ENCODE measurements around the gene LAMTOR2. TPM values are rescaled to one million over a fixed set of nuclear protein-coding genes. Genes with fewer than 3 reads are reported as not detected.

The LAMTOR2 gene
- total RNA-seq: 76.1 and 78.7 TPM in 2 replicates

DNA sequence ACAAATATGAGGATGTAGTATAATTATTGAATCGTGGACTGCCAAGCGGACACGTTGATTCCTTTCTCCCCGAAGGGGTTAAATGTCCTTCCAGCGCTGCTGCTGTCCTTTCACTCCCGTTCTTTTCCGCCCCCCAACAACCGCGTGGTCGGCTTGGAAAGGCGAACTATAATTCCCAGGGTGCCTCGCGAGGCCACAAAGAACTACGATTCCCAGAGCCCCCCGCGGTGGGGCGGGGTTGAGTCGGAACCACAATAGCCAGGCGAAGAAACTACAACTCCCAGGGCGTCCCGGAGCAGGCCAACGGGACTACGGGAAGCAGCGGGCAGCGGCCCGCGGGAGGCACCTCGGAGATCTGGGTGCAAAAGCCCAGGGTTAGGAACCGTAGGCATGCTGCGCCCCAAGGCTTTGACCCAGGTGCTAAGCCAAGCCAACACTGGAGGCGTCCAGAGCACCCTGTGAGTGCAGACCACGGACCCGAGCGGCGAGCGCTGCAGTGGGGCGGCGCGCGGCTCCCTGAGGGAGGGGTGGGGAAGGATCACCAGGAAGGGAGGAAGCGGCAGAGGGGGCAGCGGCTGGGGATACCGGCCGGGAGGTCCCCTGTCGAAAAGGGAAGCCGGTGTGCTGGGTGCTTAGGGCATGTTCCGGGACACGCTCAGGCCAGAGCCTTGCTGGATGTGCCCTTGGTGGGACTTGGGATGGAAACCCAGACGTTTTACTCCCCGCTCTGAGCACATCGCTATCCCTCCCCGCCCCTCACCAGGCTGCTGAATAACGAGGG lies at the start of gene LAMTOR2:
Gene LAMTOR2 (plus strand): TSS at position 283 of the 781 bp plus-strand sequence. CDS start 108 bp downstream, at position 391.

DNA sequence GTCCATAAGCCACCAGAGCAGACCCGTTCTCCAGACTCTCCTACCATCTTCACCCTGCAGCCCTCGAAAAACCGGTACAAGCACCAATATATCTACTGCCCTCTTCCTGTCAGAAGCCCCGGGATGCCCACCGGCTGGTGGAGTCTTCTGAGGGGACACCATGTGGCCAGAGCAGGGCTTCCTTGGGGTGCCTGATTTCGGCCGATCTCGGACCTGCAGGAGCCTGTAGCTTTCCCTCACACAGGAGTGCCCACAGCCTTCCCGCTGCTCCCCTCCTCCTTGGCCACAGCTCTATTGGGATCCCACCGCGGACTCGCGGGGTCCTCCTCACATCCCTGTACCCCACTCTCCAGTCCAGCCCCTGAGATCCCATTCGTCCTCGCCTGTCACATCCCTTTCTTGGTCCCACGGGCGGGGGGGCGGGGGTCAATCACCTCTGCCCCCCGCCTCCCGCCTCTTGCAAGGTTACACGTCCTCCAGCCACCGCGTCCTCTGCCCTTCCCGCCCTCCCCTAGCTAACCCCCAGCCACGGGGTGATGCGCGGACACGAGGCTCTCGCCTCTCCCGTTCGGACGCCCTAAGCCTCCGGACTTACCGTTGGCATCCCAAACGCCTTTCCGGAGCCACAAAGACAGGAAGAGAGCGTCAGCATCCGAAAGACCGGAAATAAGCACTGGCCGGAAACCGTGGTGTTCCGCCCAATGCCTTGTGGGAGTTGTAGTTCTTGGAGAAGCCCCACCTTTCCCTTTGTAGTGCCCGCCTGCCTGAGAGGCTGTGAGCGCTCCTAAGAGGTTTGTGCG lies 34.1 kb upstream of the LAMTOR2 start, which contains the start of gene SSR2:
Gene SSR2 (minus strand): TSS at position 659 of the 800 bp plus-strand sequence. CDS start 784 bp downstream, outside the sequence.

DNA sequence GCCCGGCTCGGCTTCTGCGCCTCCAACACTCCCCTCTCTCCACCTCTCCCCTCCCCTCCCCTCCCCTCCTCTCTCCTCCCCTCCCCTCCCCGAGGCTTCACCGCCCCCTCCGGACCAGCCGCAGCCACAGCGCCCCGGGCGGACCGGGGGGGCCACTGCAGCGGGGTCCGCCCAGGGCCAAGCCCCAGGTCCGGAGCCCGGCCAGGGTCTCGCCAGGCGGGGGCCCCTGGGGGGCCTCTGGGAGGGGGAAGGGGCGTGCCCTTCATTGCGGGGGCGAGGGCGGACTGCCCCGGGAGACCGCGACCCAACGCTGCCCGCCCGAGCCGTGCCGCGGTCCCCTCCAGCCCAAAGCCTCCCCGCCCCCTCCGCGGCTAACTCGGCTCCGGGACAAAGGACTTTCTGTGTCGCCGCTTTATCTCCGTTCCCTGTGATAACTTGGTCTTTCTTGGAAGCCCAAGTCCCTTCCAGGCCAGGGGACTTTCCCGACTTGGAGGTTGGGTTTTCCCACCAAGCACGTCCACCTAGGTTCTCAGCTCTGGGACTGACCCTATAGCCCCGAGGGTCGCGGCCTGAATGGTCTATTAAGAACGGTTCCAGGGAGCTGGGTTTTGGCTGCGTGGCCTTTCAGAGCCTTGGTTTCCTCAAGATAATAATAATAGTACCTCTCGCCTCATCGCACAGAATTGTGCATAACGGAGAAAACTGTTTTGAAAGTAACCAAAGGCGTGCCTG lies 648 bp upstream of the LAMTOR2 start, which contains the start of gene UBQLN4:
Gene UBQLN4 (minus strand): TSS at position 31 of the 732 bp plus-strand sequence. CDS start 97 bp downstream, outside the sequence.

DNA sequence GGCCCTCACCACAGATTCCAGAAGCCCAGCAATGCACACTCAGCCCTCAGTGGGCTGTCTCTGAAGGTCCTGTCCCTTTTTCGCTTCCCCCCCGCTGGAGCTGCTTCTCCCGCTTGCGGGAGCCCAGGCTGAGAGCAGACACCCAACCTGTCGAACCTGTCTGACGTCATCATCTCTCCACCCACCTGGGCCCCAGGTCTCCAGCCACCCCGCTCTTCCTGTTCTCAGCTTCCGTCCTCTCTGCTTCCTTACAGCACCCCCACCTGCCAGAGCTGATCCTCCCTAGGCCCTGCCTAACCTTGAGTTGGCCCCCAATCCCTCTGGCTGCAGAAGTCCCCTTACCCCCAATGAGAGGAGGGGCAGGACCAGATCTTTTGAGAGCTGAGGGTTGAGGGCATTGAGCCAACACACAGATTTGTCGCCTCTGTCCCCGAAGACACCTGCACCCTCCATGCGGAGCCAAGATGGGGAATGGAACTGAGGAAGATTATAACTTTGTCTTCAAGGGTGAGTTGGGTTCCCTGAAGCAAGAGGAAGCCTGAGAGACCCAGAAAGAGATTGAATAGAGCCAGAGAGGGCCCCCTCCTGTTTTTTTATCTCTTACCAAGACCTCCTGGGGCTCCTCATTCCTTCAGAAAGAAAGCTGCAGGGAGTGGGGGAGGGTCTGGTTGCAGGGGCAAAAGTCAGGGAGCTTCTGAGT lies 6.5 kb downstream of the LAMTOR2 start, which contains the start of gene RAB25:
Gene RAB25 (plus strand): TSS at position 224 of the 700 bp plus-strand sequence. CDS start 241 bp downstream, at position 465.

GRCh38 chr1:156082309-156083091 lies 27.9 kb downstream of the LAMTOR2 start, which contains the start of gene MEX3A:
MEX3A (minus strand) TSS chr1:156082465; CDS start chr1:156081998, 467 bp downstream.

Other genes with a start within 250 kb of the LAMTOR2 start
- 20.4 and 21.6 TPM in 2 replicates for gene GON4L, start 197.6 kb upstream of the LAMTOR2 start, total RNA-seq
- 17.0 and 19.3 TPM in 2 replicates for gene SYT11, start 195.2 kb upstream of the LAMTOR2 start, total RNA-seq
- 17.9 and 20.8 TPM in 2 replicates for gene RIT1, start 143.4 kb upstream of the LAMTOR2 start, total RNA-seq
- gene KHDC4, start 120.4 kb upstream of the LAMTOR2 start, total RNA-seq: 18.1 and 28.3 TPM in 2 replicates
- not detected in 2 replicates for gene RXFP4, start 113.1 kb upstream of the LAMTOR2 start, total RNA-seq
- 104 and 114 TPM in 2 replicates for gene ARHGEF2, start 76.2 kb upstream of the LAMTOR2 start, total RNA-seq
- gene SSR2, start 33.8 kb upstream of the LAMTOR2 start, total RNA-seq: 633 and 985 TPM in 2 replicates
- gene UBQLN4, start 984 bp upstream of the LAMTOR2 start, total RNA-seq: 19.3 and 19.6 TPM in 2 replicates
- not detected in 2 replicates for gene RAB25, start 6.4 kb downstream of the LAMTOR2 start, total RNA-seq
- gene MEX3A, start 27.7 kb downstream of the LAMTOR2 start, total RNA-seq: 0.58 and 0.71 TPM in 2 replicates
- gene LMNA, start 59.9 kb downstream of the LAMTOR2 start, total RNA-seq: 897 and 914 TPM in 2 replicates
- gene SEMA4A, start 98.8 kb downstream of the LAMTOR2 start, total RNA-seq: under 0.01 and 0.35 TPM in 2 replicates
- gene SLC25A44, start 139.3 kb downstream of the LAMTOR2 start, total RNA-seq: 14.7 and 15.2 TPM in 2 replicates
- 83.6 and 94.0 TPM in 2 replicates for gene PMF1, start 158.2 kb downstream of the LAMTOR2 start, total RNA-seq
- gene BGLAP, start 187.4 kb downstream of the LAMTOR2 start, total RNA-seq: 3.7 TPM in 1 of 2 replicates, not detected in the other
- gene PAQR6, start 193.3 kb downstream of the LAMTOR2 start, total RNA-seq: not detected in 2 replicates
- gene SMG5, start 228.0 kb downstream of the LAMTOR2 start, total RNA-seq: 53.3 and 54.4 TPM in 2 replicates
- gene TMEM79, start 229.5 kb downstream of the LAMTOR2 start, total RNA-seq: 1.2 and 1.4 TPM in 2 replicates
- gene GLMP, start 240.9 kb downstream of the LAMTOR2 start, total RNA-seq: 102 and 133 TPM in 2 replicates
- not detected in 2 replicates for gene VHLL, start 244.5 kb downstream of the LAMTOR2 start, total RNA-seq

All from myometrial cell (primary cell).